Measurements from ENCODE around the gene JMJD4. TPM values are rescaled to one million over a fixed set of nuclear protein-coding genes. Genes with fewer than 3 reads are reported as not detected.

JMJD4 gene
- total RNA-seq, 4 donors from 2014 or later, result 13.4 to 20.0 (median 16.7) TPM

DNA sequence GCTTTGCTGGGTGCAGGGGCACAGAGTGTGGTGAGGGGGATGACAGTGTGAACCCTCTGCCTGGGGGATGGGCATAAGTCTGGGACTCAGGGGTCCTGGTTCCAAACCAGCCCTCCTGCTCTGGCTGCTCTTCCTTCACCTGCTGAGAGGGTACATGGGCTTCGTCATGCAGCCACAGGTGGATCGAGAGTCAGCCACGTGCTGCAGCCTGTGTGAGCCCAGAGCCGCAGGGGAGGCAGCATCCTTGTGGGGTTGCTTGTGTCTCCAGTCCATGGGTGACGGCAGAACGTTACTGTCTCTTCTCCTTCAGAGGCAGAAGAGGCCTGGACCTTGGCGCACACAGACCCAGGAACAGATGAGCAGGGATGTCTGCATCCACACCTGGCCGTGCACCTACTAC, 12.3 kb upstream of the JMJD4 start:
- intact Hi-C loops (cut with DNase I), result loop anchor here (10.0 kb wide), 1 partner anchor 263 kb away; no protein-coding TSS in a partner anchor
- TF ChIP-seq, protein P1, sequence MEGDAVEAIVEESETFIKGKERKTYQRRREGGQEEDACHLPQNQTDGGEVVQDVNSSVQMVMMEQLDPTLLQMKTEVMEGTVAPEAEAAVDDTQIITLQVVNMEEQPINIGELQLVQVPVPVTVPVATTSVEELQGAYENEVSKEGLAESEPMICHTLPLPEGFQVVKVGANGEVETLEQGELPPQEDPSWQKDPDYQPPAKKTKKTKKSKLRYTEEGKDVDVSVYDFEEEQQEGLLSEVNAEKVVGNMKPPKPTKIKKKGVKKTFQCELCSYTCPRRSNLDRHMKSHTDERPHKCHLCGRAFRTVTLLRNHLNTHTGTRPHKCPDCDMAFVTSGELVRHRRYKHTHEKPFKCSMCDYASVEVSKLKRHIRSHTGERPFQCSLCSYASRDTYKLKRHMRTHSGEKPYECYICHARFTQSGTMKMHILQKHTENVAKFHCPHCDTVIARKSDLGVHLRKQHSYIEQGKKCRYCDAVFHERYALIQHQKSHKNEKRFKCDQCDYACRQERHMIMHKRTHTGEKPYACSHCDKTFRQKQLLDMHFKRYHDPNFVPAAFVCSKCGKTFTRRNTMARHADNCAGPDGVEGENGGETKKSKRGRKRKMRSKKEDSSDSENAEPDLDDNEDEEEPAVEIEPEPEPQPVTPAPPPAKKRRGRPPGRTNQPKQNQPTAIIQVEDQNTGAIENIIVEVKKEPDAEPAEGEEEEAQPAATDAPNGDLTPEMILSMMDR (IDR thresholded peaks at IDR 0.05), result no peak
- no peak for TF ChIP-seq POLR2A (IDR thresholded peaks at IDR 0.05)
- no peaks in the 10 kb centered on the region for H3K9me3 ChIP-seq
- H3K4me3 ChIP-seq, result no peak overlapping the region
- peaks cover 0 to 47% (median 6%) of the 10 kb centered on the region in 3 donors for H3K36me3 ChIP-seq
- 73 to 90% methylated on average over 2 to 5 of the region's 8 CpGs for WGBS, 2 donors
- no peak overlapping the region for H3K27ac ChIP-seq
- H3K4me1 ChIP-seq, result peaks cover 3 to 41% (median 12%) of the 10 kb centered on the region in 3 donors
- DNase-seq, result no peak
- no peaks in the 10 kb centered on the region for H3K27me3 ChIP-seq

DNA sequence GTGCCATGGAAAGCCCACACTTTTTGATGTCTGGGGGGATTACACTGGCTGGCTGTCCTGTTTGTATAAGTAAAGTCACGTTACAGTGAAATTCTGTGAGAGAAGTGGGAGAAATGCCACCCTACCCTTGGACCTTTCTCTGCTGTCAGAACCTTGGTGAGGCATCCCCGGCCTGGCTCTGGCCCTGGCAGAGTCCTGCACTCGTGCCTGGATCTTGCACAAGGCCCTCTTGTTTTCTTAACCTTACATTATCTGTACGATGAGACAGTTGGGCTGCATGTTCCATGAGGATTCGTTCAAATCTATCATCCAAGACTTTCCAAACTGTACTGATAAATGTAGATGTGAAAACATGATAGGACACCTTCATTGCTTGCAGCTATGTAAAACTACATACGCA, 11.6 kb upstream of the JMJD4 start:
- intact Hi-C loops (cut with DNase I), result loop anchor here (10.0 kb wide), 1 partner anchor 262 kb away; no protein-coding TSS in a partner anchor
- Histone ChIP-seq H3K4me3 (no peak overlapping the region), H3K27ac (no peak overlapping the region), H3K36me3 (peaks cover 0 to 41% (median 6%) of the 10 kb centered on the region in 3 donors), H3K4me1 (peaks cover 3 to 41% (median 12%) of the 10 kb centered on the region in 3 donors), H3K27me3 (no peaks in the 10 kb centered on the region), H3K9me3 (no peaks in the 10 kb centered on the region)
- TF ChIP-seq POLR2A (IDR thresholded peaks at IDR 0.05), result no peak
- TF ChIP-seq, protein P1 (IDR thresholded peaks at IDR 0.05), result no peak
- DNase-seq, result no peak
- 83 to 86% methylated on average over 6 of the region's 6 CpGs for WGBS, 2 donors

DNA sequence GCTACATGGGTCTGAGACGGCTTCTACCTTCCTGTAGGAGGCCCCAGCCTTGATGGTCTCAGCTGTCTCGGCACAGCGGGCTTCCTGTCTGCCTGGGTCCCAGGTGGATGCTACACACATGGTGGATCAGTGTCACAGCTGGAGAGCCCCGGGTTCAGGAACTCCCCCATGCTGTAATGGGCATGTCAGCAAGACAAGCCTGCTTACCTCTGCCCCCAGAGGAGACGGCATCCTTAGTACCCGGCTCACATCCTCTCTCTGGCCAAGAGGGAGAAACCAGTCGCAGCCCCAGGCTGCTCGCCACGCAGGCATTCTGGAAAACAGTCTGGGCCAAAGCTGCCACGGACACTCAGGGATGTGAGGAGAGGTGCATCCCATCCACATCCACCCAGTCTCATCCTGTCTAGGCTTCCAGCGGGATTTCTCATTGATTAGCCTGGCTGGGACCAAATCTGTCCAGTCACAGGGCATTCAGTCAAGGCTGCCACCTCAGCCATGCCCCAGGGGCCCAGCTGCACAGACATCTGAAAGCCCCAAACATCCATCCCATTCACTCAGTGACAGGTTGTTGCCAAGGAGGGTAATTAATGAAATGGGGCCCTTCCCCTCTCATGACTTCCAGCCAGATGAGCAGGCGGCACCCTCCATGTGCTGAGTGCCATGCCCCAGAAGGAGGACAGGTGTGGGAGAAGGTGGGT, 10.6 kb upstream of the JMJD4 start:
- intact Hi-C loops (cut with DNase I), result loop anchor here (10.0 kb wide), 1 partner anchor 261 kb away; no protein-coding TSS in a partner anchor
- no peak for TF ChIP-seq POLR2A (IDR thresholded peaks at IDR 0.05)
- TF ChIP-seq, protein P1 (IDR thresholded peaks at IDR 0.05), result no peak
- Histone ChIP-seq H3K36me3 (peaks cover 0 to 34% (median 0%) of the 10 kb centered on the region in 3 donors), H3K4me1 (peaks cover 3 to 41% (median 12%) of the 10 kb centered on the region in 3 donors), H3K9me3 (no peaks in the 10 kb centered on the region), H3K4me3 (no peak overlapping the region), H3K27ac (no peak overlapping the region), H3K27me3 (no peaks in the 10 kb centered on the region)
- WGBS, 2 donors, result 86 to 100% methylated on average over 3 to 5 of the region's 12 CpGs
- DNase-seq, result no peak

DNA sequence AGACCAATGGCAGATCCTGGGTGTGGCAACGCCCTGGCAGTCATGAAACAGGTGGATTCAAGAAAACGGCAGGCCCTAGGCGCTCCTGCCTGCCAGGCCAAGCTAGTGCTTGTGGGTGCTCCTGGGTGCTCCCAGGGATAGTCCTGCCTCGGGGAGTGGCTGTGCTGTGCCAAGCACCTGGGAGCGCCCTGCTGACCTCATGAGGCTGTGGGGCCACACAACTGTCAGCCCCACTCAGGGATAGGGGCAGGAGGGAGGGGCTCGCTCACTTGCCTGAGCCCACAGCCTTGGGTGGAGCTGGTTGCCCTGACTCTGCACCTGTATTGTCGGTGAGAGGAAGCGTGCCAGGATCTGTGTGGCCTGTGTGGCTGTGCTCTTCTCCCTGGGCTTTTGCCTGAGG, 9.6 kb upstream of the JMJD4 start:
- Histone ChIP-seq H3K27me3 (no peaks in the 10 kb centered on the region), H3K36me3 (peaks cover 0 to 30% (median 0%) of the 10 kb centered on the region in 3 donors), H3K4me1 (peaks cover 0 to 35% (median 12%) of the 10 kb centered on the region in 3 donors), H3K4me3 (no peak overlapping the region), H3K27ac (no peak overlapping the region), H3K9me3 (no peaks in the 10 kb centered on the region)
- intact Hi-C loops (cut with DNase I), result loop anchor here (5.0 to 10.0 kb wide), 2 partner anchors 260 to 328 kb away; no protein-coding TSS in a partner anchor
- DNase-seq, result no peak
- TF ChIP-seq POLR2A (IDR thresholded peaks at IDR 0.05), result no peak
- TF ChIP-seq, protein P1 (IDR thresholded peaks at IDR 0.05), result no peak
- 20% methylated on average over 1 of the region's 8 CpGs; no CpG with 5 or more reads in 1 of the 2 donors for WGBS, 2 donors
